ENCODE results near the gene NHSL1.

GRCh38 chr6:138440296-138440695, 59.0 kb downstream of the NHSL1 start:
- no peak for TF ChIP-seq CTCF (IDR thresholded peaks at IDR 0.05)
- TF ChIP-seq POLR2A (IDR thresholded peaks at IDR 0.05), result no peak
